GM20000 (cell line): ENCODE measurements around the gene SLC29A1.
A peak's percentile ranks its signal among the peaks of the same experiment; 100 is the strongest.

Experiments
- DNase-seq: peaks from one replicate; pipeline ENCODE4 v3.0.0; 2012; ENCODE audit warnings: low spot score
- CTCF ChIP-seq: IDR thresholded peaks from 2 replicates; pipeline ENCODE4 v1.5.1; 2012; ENCODE audit warnings: mild to moderate bottlenecking, control low read depth; ENCODE audit errors: extremely low read depth, missing control alignments

The SLC29A1 gene

DNA sequence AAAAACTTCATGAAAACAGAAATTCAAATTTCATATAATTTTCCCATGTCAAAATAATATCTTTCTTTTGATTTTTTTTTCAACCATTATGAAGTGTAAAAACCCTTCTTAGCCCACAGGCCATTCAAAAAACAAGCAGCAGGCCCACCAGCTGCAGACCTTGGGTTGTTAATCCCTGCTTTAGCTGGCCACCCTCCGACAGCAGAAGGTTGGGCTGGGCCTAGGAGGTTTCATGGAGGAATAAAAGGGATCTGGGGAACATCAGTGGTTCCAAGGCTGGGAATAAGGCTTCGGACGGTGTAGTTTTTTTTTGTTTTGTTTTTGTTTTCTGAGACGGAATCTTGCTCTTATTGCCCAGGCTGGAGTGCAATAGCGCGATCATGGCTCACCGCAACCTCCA, 19.9 kb downstream of the SLC29A1 start:
- DNase-seq: no peak
- TF ChIP-seq CTCF: no peak

DNA sequence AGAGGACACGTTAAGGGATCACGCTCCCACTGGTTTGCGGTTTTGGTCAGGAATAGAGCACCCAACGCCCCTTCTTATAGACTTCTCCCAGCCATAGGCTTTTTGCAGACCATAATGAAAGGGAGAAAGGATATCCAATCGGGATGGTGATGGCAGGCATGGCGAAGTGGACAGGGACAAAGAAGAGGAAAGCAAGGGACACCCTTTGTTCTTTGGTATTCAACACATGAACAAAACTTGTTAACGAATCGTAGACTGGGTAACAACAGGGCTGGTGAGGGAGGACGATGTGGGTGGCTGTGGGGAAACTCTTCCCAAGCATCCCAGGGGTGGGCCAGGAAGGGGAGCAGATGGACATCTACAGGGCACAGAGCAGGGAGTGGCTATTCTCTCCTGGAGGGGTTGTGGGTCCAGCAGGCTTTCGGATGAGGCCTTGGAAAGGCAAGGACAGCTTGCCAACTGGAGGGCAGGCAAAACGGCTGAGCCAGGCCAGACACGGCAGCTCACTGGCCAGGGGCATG, 22.1 kb downstream of the SLC29A1 start:
- no peak for TF ChIP-seq CTCF
- DNase-seq: no peak

DNA sequence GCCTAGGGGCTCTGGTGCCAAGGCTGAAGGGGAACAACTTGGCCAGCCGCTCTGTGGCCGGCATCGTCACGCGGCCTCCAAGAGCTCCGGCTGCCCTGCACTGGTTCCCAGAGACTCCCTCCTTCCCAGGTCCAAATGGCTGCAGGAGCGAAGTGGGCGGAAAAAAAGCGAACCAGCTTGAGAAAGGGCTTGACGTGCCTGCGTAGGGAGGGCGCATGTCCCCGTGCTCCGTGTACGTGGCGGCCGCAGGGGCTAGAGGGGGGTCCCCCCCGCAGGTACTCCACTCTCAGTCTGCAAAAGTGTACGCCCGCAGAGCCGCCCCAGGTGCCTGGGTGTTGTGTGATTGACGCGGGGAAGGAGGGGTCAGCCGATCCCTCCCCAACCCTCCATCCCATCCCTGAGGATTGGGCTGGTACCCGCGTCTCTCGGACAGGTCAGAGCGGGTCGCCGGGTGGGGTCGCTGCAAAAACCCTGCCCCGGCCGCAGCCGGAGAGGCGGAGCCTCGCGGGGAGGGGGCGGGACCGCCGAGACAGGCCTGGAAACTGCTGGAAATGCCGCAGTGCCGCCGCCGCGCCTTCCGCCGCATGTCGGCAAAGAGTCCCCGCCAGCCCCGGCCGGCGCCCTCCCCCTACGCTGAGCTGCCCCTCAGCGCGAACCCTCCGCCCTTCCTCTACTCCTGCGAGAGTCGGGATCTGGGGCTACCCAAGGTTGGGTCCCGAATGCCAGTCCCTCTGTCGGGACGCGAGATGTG, 22.7 kb downstream of the SLC29A1 start:
- DNase-seq: peak; percentile 88
- TF ChIP-seq CTCF: peak; percentile 27

DNA sequence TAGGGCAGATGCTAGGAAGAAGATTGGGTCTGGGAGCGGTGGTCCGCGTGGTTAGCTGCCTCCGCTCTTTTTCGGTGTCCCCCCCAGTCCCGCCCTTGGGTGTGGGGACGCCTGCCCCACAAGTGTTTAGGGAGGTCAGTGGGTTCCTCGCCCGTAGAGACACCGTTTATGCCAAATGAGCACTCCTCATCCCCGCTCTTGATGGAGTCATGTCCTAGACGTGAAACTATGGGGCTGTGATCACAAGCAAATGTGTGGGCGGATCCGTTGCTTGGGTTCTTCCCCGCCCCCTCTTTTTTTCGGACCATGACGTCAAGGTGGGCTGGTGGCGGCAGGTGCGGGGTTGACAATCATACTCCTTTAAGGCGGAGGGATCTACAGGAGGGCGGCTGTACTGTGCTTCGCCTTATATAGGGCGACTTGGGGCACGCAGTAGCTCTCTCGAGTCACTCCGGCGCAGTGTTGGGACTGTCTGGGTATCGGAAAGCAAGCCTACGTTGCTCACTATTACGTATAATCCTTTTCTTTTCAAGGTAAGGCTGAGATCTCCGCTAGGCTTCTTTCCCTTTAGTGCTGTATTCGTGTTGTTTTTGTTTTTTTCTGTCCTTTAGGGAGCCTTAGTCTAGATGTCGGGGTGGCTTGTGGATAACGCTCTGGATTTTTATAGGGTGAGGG, 23.4 kb downstream of the SLC29A1 start, which contains the start of gene HSP90AB1:
HSP90AB1 (plus strand) TSS at position 439 of the 675 bp plus-strand sequence. CDS start 1,529 bp downstream, outside the sequence.
- no peak for TF ChIP-seq CTCF
- DNase-seq: peak; percentile 96

DNA sequence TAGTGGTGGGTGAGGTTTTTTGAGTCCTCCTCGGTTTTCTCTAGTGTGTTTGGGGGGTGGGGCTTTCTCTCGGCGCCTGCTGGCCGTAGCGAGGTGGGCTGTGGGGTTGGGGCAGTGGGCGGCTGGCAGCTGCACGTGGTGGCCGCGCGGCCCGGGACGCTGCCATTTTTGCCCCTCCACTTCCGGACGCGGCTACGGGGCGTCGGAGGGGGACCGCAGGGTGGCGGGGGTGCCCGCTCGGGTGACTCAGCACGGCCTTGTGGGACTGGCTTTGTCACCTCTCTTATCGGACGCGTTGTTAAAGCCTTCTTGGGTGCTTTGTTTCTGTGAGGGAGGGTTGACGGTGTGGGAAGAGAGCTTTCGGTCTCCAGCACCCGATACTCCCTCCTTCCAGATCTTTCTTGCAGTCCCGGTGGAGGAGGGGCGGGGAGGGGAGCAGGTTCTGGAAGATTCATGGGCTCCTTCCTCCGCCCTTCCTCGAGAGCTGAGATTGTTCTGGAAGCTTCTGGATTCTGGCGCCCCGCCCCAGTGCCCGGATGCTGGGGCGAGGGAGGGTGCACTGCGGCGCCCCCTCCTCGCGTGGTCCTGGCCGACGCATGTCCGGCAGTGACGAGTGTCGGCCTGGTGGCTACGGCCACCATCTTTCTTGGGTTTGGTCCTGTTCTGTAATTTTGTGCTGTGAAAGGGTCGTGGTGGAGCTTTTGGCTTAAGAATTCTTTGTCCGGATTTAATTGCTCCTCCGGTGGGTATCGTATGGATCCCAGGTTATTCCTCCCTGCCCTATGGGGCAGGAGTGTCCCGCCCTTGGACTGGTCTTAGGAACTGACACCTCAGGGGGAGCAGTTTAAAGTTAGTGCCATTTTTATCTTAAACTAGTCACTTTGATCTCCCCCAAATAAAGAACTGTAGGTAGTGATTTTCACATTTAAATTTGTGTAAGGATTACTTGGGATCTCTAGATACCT, 24.2 kb downstream of the SLC29A1 start:
- peak; percentile 73 for DNase-seq
- no peak for TF ChIP-seq CTCF

DNA sequence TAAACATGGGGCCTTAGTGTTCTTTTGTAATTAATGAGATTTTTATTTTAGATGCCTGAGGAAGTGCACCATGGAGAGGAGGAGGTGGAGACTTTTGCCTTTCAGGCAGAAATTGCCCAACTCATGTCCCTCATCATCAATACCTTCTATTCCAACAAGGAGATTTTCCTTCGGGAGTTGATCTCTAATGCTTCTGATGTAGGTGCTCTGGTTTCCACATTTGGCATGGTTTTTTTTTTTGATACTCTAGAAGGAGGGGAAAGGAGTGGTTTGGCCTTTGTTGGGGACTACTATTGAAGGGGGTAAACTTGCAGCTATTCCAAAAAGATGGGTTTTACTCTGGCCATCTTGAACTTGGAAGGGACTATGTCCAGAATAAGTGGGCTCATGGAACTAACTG, 25.2 kb downstream of the SLC29A1 start:
- no peak for DNase-seq
- no peak for TF ChIP-seq CTCF
